HepG2 (cell line): ENCODE data around the gene ITGB2. TPM values are rescaled to one million over a fixed set of nuclear protein-coding genes. Genes with fewer than 3 reads are reported as not detected.

Experiments
- FOXO1 ChIP-seq: sonication (generic); formaldehyde crosslinking; IDR thresholded peaks from 2 replicates; pipeline ENCODE4 v1.4.0; 2020; ENCODE audit warnings: missing genetic modification reagents
- GFI1 ChIP-seq: sonication (generic); formaldehyde crosslinking; IDR thresholded peaks from 2 replicates; pipeline ENCODE4 v1.5.0; 2020; ENCODE audit warnings: missing genetic modification reagents, mild to moderate bottlenecking, borderline replicate concordance
- HNF4G ChIP-seq, 2 experiments: sonication (generic) in 1 of 2; formaldehyde crosslinking in 1 of 2; IDR thresholded peaks; 2 replicates each; pipeline versions ENCODE4 v1.4.0 to v1.6.1; 2011 to 2020; ENCODE audit warnings: borderline replicate concordance in 2 of 2, low read depth in 2 of 2, mild to moderate bottlenecking in 2 of 2, low read length in 1 of 2, missing genetic modification reagents in 1 of 2, moderate library complexity in 1 of 2
- SMARCC2 ChIP-seq: fragments of 450-650 bp; IDR thresholded peaks from 2 replicates; pipeline ENCODE4 v1.6.1; 2017; ENCODE audit warnings: antibody characterized with exemption, mild to moderate bottlenecking
- SSRP1 ChIP-seq: IDR thresholded peaks from 2 replicates; pipeline ENCODE4 v1.6.1; 2016; ENCODE audit warnings: control low read depth
- TCF12 ChIP-seq, 2 experiments: fragments of 450-650 bp in 1 of 2; sonication (generic) in 1 of 2; formaldehyde crosslinking in 1 of 2; IDR thresholded peaks; 2 replicates each; pipeline versions ENCODE4 v1.6.1 to v1.8.0; 2017 to 2022; ENCODE audit warnings: antibody characterized with exemption in 1 of 2, mild to moderate bottlenecking in 1 of 2, missing genetic modification reagents in 1 of 2, moderate library complexity in 1 of 2
- TP53 ChIP-seq: sonication (generic); formaldehyde crosslinking; conservative IDR thresholded peaks from 2 replicates; pipeline ENCODE4 v1.4.0; 2020; ENCODE audit warnings: missing genetic modification reagents
- ZNF629 ChIP-seq: sonication (generic); formaldehyde crosslinking; conservative IDR thresholded peaks from 2 replicates; pipeline ENCODE4 v1.5.0; 2020; ENCODE audit warnings: missing genetic modification reagents
- ZNF773 ChIP-seq: sonication (generic); formaldehyde crosslinking; IDR thresholded peaks from 2 replicates; pipeline ENCODE4 v1.4.0; 2020; ENCODE audit warnings: missing genetic modification reagents, borderline replicate concordance
- ZNF792 ChIP-seq: IDR thresholded peaks from 2 replicates; pipeline ENCODE4 v1.6.1; 2016
- ZNF800 ChIP-seq: sonication (generic); formaldehyde crosslinking; IDR thresholded peaks from 2 replicates; pipeline ENCODE4 v1.4.0; 2020; ENCODE audit warnings: missing genetic modification reagents
- polyA plus RNA-seq, 8 experiments: library from polyadenylated mRNA; depleted of rRNA in 3 of 8; stranded (reverse) in 7 of 8; unstranded in 1 of 8; fragments of >200 nt; fragmentation: Illumina TruSeq in 4 of 8; extraction: Trizol in 4 of 8; gene quantifications; 2 replicates each; pipeline versions ENCODE4 v1.2.1 to v1.2.3, GENCODE V29; 2011 to 2016; ENCODE audit warnings: low read depth in 4 of 8, missing spikeins in 1 of 8, mixed read lengths in 1 of 8; ENCODE audit not compliant: insufficient read depth in 1 of 8
- total RNA-seq, 5 experiments: library from RNA; depleted of rRNA; stranded (reverse); fragments of >200 nt; fragmentation: Illumina TruSeq; extraction: Trizol; gene quantifications; 2 replicates each; pipeline ENCODE4 v1.2.3, GENCODE V29; 2016; ENCODE audit warnings: low read depth in 1 of 5
- TF ChIP-seq, protein P1 (sequence below): sonication (generic); formaldehyde crosslinking; IDR thresholded peaks from 2 replicates; pipeline ENCODE4 v1.4.0; 2020; ENCODE audit warnings: missing genetic modification reagents
- TF ChIP-seq, protein P2 (sequence below): sonication (generic); formaldehyde crosslinking; IDR thresholded peaks from 2 replicates; pipeline ENCODE4 v1.8.0; 2022; ENCODE audit warnings: missing genetic modification reagents, mild to moderate bottlenecking, moderate library complexity, borderline replicate concordance
- TF ChIP-seq, protein P3 (sequence below): sonication (generic); formaldehyde crosslinking; IDR thresholded peaks from 2 replicates; pipeline ENCODE4 v1.4.0; 2020; ENCODE audit warnings: missing genetic modification reagents

The ITGB2 gene
- total and polyA plus RNA-seq, 2 of the 13 experiments (the other 11 are each of a cell fraction or from before 2014, with no cell fraction given), result 4.2 to 18.0 TPM

DNA sequence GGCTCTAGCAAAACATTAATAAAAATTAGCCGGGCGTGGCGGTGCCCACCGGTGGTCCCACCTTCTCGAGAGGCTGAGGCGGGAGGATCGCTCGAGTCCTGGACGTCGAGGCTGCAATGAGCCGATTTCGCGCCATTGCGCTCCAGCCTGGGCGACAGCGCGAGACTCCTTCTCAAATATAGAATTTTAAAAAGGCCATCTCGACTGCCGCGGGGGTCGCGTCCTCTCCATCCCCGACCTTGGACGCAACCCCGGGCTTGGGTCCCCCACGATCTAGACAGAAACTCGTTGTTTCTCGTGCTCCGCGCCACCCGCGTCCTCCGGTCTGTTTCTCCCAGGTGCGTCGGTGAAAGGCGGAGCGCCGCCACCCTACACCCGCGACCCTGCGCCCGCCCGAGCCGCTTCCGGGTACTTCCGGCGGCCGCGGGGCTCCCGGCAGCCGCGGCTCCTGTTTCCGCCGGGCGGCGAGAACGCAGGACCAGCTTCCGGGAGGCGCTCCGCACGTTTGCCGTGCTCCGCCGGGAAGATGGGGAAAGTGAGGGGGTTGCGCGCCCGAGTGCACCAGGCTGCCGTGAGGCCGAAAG lies 18.9 kb upstream of the ITGB2 start, which contains the start of gene SLX9 (continued):
- TF ChIP-seq, protein P1, sequence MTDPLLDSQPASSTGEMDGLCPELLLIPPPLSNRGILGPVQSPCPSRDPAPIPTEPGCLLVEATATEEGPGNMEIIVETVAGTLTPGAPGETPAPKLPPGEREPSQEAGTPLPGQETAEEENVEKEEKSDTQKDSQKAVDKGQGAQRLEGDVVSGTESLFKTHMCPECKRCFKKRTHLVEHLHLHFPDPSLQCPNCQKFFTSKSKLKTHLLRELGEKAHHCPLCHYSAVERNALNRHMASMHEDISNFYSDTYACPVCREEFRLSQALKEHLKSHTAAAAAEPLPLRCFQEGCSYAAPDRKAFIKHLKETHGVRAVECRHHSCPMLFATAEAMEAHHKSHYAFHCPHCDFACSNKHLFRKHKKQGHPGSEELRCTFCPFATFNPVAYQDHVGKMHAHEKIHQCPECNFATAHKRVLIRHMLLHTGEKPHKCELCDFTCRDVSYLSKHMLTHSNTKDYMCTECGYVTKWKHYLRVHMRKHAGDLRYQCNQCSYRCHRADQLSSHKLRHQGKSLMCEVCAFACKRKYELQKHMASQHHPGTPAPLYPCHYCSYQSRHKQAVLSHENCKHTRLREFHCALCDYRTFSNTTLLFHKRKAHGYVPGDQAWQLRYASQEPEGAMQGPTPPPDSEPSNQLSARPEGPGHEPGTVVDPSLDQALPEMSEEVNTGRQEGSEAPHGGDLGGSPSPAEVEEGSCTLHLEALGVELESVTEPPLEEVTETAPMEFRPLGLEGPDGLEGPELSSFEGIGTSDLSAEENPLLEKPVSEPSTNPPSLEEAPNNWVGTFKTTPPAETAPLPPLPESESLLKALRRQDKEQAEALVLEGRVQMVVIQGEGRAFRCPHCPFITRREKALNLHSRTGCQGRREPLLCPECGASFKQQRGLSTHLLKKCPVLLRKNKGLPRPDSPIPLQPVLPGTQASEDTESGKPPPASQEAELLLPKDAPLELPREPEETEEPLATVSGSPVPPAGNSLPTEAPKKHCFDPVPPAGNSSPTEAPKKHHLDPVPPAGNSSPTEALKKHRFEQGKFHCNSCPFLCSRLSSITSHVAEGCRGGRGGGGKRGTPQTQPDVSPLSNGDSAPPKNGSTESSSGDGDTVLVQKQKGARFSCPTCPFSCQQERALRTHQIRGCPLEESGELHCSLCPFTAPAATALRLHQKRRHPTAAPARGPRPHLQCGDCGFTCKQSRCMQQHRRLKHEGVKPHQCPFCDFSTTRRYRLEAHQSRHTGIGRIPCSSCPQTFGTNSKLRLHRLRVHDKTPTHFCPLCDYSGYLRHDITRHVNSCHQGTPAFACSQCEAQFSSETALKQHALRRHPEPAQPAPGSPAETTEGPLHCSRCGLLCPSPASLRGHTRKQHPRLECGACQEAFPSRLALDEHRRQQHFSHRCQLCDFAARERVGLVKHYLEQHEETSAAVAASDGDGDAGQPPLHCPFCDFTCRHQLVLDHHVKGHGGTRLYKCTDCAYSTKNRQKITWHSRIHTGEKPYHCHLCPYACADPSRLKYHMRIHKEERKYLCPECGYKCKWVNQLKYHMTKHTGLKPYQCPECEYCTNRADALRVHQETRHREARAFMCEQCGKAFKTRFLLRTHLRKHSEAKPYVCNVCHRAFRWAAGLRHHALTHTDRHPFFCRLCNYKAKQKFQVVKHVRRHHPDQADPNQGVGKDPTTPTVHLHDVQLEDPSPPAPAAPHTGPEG, result peak; percentile 98
- TF ChIP-seq TP53 (no peak; the same call in 1 of the 2 replicates), ZNF629 (no peak), FOXO1 (CRISPR knock-in tag) (0 out of 2 replicates have a peak, but pooled peaks have one; percentile 24), TCF12 (IDR thresholded peaks at IDR 0.05) (no peak), TCF12 (CRISPR knock-in tag; IDR thresholded peaks at IDR 0.05) (peak; percentile 87; the same call in 1 of the 2 replicates), ZNF792 (CRISPR knock-in tag) (peak; percentile 85), ZNF800 (CRISPR knock-in tag) (no peak; the same call in 1 of the 2 replicates), HNF4G (IDR thresholded peaks at IDR 0.05; ENCODE audit: borderline replicate concordance, low read depth, low read length) (peak; percentile 43; the same call in 1 of the 2 replicates), HNF4G (CRISPR knock-in tag; IDR thresholded peaks at IDR 0.05; ENCODE audit: borderline replicate concordance, low read depth) (0 out of 2 replicates have a peak, but pooled peaks have one; percentile 21), SMARCC2 (no peak), ZNF773 (CRISPR knock-in tag) (peak; percentile 76; the same call in 1 of the 2 replicates), SSRP1 (CRISPR knock-in tag) (no peak), GFI1 (CRISPR knock-in tag) (no peak)
- TF ChIP-seq, protein P2, sequence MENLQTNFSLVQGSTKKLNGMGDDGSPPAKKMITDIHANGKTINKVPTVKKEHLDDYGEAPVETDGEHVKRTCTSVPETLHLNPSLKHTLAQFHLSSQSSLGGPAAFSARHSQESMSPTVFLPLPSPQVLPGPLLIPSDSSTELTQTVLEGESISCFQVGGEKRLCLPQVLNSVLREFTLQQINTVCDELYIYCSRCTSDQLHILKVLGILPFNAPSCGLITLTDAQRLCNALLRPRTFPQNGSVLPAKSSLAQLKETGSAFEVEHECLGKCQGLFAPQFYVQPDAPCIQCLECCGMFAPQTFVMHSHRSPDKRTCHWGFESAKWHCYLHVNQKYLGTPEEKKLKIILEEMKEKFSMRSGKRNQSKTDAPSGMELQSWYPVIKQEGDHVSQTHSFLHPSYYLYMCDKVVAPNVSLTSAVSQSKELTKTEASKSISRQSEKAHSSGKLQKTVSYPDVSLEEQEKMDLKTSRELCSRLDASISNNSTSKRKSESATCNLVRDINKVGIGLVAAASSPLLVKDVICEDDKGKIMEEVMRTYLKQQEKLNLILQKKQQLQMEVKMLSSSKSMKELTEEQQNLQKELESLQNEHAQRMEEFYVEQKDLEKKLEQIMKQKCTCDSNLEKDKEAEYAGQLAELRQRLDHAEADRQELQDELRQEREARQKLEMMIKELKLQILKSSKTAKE, result peak; percentile 81
- TF ChIP-seq, protein P3, sequence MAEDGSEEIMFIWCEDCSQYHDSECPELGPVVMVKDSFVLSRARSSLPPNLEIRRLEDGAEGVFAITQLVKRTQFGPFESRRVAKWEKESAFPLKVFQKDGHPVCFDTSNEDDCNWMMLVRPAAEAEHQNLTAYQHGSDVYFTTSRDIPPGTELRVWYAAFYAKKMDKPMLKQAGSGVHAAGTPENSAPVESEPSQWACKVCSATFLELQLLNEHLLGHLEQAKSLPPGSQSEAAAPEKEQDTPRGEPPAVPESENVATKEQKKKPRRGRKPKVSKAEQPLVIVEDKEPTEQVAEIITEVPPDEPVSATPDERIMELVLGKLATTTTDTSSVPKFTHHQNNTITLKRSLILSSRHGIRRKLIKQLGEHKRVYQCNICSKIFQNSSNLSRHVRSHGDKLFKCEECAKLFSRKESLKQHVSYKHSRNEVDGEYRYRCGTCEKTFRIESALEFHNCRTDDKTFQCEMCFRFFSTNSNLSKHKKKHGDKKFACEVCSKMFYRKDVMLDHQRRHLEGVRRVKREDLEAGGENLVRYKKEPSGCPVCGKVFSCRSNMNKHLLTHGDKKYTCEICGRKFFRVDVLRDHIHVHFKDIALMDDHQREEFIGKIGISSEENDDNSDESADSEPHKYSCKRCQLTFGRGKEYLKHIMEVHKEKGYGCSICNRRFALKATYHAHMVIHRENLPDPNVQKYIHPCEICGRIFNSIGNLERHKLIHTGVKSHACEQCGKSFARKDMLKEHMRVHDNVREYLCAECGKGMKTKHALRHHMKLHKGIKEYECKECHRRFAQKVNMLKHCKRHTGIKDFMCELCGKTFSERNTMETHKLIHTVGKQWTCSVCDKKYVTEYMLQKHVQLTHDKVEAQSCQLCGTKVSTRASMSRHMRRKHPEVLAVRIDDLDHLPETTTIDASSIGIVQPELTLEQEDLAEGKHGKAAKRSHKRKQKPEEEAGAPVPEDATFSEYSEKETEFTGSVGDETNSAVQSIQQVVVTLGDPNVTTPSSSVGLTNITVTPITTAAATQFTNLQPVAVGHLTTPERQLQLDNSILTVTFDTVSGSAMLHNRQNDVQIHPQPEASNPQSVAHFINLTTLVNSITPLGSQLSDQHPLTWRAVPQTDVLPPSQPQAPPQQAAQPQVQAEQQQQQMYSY, result no peak
